SKM-1 treated with dmso at 0.1 percent for 144 hours (cell line): Measurements from ENCODE around the gene ABAT.
"Not testable (repeated sequence)": the region's sequence is repeated elsewhere in the genome, so short reads cannot be mapped to it uniquely, and the experiment has no call there.

Source experiments
- DNase-seq: peaks from one replicate; lab custom pipeline; 2025; ENCODE audit not compliant: unreplicated experiment; lab: John Stamatoyannopoulos, UW

The ABAT gene

DNA sequence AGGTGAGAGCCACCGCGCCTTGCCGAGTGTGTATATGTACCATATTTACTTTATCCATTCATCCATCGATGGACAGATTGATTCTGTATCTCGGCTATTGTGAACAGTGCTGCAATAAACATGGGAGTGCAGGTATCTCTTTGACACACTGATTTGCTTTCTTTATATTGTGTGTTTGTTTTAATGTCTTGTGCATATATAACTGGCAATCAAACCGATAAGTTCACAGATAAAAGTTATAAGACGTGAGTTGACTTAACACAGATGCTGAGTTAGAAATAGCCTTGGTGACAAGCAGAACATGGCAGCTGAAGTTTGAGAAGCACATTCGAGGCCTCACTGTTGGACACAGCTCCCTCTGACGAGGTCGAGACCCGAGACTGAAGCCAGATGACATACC is 99.8 kb downstream of the ABAT start:
- DNase-seq: no peak

DNA sequence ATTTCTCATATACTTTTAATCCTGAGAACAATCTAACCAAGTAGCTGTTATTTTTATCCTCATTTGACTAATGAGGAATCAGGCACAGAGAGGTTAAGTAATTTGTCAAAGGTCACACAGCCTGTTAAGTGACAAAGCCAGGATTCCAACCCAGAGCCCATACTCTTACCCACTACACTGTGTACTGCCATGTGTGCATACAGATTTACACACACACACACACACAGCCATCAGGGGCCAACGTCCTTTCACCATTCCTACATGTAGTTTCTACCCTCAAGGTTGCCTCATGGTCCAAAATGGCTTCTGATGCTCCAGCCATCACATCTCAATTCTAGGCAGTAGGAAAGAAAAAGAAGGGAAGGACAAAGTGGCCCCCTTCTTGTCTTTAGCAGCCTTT is 100.9 kb downstream of the ABAT start:
- DNase-seq: no peak

DNA sequence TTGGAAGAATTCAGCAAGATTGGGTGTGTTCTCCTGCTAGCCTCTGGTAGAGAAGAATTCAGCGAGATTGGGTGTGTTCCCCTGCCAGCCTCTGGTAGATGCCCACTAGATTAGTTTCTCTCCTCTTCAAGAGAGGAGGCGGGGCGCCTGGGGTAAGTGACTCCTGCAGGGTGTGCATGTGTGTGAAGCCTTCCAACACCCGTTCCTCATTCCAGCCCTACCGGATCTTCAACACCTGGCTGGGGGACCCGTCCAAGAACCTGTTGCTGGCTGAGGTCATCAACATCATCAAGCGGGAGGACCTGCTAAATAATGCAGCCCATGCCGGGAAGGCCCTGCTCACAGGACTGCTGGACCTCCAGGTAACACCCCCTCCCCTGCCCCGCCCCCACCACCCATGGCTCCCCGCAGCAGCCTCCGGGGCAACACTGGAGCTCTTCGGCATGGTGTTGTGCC is 101.7 kb downstream of the ABAT start:
- no peak for DNase-seq

DNA sequence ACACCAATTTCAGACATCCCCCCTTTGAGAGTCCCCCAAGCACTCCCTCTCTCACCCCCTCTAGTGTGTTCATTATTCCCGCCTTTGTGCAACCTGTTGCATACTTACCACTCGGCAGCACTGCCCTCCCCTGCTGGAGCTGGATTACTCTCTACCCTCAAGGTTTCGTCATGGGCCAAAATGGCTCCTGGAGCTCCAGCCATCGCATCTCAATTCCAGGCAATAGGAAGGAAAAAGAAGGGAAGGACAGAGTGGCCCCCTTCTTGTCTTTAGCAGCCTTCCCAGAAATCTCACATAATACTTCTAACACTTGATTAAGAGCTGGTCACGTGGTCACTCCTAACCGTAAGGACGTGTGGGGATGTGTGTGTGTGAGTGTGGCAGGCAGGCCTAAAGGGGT is 102.8 kb downstream of the ABAT start:
- DNase-seq: no peak

DNA sequence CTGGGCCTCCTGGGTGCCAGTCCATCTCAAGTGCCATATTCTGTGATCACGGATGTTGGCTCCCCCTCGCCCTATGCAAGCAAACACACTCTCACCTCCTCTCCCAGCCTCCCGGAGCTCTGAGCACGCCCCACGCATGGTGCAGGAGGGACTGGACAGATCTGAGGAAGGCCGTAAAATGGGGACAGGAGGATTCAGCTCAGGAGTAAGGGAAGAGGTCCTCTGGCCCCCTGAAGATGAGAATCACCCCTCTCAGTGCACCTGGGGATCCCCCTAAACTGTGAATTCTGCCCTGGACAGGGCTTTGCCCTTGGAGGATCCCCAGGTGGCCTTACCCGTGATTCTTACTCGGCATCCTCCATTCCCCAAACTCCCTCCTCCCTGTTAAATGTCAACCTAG is 107.4 kb downstream of the ABAT start:
- no peak for DNase-seq

DNA sequence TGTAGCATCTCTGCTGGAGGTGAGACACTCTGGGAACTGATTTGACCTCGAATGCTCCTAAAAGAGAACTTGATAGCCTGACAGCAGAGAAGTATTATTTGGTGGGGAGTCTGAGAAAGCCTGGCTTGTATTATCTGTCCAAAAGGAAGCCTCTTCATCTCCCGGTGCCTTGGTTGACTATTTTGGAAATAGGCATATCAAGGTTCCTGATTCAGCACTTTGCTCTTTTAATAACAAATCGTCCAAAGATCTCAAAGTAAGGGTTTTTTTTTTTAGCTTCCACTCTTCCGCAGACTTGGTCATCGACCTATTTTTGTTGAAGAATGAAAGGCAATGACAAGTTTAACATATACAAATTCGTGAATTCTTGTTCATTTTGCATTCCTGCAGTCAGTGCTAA is 108.3 kb downstream of the ABAT start:
- no peak for DNase-seq

DNA sequence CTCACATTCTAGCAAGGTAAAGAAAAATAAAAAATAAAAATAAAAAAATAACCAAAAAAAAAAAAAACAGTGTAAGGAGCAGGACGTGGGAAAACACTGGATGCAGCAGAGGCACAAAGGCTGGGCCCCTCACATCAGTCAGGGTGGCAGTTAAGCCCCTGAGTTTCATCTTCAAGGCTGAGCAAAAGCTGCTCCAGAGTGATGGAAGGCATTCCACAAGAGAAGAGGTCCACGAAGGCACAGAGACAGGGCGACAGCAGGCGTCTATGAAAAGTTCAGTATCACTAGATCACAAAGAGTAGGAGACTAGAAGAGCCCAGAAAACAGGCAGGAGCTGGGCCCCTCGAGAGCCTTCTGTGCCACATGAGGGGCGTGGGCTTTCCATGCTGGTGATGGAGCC is 111.0 kb downstream of the ABAT start:
- DNase-seq: no peak

DNA sequence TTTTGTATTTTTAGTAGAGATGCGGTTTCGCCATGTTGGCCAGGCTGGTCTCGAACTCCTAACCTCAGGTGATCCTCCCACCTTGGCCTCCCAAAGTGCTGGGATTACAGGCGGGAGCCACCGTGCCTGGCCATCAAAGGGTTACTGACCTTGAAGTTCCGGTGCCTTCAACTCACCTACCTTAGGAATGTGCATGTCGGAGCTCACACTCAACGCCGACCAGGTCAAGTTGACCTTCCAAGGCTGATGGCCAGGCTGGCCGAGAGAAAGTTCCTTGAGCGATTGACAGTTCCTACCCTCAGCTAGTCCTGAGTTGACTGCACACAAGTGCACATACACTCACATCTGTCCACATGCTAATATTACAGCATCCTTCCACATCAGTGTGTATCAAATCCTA is 111.9 kb downstream of the ABAT start:
- not testable (repeated sequence) for DNase-seq

DNA sequence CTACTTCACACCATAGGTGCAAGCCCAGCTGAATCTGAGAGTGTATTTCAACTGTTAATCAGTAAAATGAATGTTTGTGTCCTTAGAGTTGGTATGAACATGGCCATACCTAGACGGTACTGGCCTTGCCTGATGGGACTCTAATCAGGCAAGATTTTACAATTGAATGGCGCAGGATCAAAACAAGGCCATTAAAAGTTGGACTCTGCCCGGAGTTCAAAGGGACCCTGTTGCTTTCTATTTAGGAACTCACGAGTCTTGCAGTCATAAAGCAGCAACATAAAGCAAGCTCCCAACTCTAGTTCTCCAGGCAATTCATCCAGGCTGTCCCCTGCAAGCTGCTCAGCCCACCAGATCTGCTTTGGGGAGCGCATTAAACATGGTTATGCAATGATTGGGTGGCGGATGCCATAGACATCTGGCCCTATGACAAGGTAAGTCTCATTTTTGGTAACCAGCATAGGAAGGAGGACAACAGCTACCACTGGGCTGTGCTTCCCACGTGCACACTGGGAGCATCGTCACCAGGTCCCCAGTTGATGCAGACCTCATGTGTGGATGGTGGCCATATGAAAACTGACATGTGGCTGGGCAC is 114.3 kb downstream of the ABAT start:
- DNase-seq: no peak

DNA sequence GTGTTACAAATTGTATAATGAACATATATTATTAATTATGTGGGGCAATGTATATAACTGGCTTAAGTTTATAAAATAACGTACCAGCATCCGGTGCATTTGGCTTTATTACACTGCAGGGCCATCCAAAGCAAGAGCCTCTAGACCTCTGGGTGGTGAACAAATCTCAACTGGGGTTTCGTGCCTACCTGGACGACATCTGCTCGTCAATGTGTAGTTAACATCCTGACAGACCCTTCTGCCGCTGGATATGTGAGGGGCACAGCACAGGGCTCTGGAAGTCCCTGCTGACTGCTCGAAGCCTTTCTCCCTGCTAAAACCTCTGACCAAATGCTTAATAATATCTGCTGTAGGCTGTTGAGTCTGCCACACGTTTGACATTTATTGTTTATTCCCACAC is 120.7 kb downstream of the ABAT start:
- no peak for DNase-seq

DNA sequence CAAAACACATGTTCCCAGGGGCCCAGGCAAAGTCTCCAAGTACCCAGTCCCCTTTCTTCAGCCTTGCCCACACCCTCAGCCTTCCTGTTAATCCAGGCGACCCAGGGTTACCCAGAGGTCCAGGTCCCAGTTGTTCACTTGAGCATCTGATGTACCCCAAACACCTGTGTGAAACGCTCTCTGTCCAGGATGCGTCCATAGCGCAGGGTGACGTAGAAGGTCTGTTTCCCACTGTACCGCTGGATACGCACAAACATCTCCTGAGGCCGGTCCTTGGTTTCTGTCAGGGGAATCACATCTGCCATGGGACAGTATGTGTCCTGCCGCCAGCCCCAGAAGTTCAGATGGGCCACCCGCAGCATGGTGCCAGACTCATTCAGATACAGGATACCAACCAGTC is 121.4 kb downstream of the ABAT start:
- DNase-seq: no peak

DNA sequence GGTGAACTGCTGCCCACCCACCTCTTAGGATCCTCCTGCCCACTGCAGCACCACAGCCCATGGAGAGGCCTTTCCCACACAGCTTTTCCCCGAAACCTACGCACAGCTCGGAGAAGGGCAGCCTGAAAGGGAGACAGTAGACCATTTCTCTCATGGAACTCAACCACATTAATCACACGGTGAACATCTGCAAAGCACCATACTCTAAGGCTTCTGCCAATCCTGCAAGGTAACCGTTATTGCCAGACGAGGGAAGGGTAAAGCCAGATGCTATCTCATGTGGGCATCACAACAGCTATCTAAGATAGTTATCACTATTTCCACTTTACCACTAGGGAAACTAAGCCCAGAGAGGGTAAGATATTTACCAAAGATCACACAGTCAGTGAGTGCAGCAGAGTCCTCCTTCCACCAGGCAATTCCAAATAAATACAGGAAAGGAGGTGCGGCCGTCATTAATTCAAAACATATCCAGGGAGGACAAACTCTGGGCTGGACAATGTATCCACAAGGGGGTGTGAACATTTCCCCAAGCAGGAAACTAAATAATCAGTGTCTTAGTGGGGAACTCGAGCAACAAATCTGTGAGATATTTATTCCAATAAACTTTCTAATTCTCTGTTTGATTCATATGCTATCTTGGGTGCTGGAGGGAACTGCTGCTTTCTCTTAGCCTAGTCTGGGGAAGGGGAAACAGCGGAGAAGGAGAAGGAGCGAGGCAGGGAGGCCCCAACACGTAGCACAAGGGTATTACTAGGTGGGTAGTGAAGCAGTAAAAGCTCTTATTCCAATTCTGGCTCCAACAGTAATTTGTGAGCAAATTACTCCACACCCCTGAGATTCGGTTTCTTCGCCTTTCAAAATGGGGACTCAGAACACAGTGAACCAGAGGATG is 122.3 kb downstream of the ABAT start:
- DNase-seq: no peak

DNA sequence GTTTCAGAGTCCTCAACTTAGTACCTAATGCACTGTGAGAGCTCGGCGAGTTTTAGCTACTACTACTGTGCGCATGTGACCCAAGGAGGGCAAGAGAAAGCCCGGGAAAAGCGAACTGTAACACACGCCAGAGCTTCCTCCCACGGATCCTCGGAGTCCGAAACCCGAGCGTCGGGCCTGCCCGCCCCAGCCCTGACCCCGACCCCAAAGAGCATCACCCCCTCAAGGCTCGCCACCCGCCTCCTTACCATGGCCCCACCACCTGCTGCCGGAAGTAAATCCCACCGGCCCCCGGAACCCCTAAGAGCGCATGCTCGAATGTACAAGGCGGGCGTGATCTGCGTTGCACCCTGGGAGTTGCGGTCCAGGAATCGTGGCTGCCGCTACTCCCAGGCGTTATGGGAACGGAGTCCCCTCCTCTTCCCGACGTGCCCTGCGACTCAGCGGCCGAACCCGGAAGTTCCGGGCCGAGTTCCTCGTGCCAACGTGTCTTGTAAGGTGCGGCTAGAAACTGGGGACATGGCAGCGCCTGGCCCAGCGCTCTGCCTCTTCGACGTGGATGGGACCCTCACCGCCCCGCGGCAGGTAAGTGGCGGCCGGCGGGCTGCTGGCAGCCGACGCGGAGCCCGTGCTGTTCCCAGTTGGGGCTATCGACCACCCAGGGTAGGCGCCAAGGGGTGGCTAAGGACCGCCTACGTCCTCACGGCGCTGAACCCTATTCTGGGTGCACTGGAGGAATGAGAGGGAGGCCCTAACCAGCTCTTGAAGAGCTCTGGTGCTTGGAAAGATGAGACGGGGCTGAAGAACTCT is 123.2 kb downstream of the ABAT start, which contains the start of the genes PMM2 and TMEM186:
TSS of gene PMM2 (plus strand) at position 476 of the 810 bp plus-strand sequence. CDS start at position 520, 44 bp downstream.
TSS of gene TMEM186 (minus strand) at position 276 of the 810 bp plus-strand sequence. CDS start at position 251, 25 bp downstream.
- peak; percentile 94 for DNase-seq

DNA sequence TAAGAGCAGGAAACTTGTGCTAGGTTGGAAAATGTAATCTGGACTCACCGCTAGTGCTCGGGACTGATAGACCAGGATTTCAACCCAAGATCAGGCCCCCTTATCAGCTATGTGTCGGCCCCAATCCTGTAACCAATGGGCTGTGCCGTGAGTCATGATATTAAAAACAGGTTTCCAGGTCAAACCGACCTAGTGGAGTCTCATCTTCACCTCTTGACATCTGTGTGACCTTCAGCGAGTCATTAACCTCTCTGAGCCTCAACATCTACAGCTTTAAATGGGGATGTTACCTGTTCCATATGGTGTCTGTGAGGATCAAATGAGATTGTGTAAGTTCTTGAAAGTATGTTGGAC is 123.7 kb downstream of the ABAT start:
- DNase-seq: no peak

DNA sequence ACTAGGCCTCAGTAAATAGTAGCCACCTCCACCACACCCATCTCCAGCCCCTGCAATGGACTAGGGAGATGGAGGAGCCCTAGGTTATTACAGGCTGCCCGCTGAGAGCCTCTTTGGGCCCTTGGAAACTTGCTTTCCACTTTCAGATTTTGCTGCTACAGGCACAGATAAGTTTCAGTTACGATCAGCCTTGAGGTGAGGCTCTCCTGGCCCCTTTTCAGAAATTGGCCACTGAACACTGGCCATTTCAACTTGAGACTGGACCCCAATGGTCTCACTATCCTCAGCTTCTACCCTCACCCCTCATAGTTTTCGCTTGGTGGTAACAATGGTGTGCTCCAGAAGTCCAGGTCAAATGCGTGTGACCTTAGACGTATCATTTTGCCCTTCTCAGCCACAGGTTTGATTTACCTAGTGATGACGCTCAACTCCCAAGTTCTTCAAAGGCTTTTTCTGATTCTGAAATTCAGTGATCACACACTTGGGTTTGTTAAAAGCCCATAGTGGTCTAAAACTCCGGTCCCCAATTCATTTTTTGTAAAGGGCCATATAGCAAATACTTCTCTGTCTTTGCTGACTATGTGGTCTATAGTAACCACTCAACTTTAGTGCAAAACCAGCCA is 124.2 kb downstream of the ABAT start:
- no peak for DNase-seq

DNA sequence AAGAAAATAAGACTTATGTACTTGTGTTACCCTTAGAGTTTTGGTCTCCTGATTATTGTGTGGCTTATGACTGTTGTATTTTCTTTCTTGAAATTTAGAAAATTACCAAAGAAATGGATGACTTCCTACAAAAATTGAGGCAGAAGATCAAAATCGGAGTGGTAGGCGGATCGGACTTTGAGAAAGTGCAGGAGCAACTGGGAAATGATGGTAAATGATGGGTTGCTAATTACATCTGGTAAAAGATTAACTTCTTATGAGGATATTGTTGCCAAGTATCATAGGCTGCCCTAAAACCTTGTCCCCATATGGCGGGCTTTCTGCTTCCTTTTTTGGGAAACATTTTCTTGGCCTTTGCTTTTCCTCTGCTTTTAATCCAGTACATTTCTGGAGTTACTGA is 127.3 kb downstream of the ABAT start:
- no peak for DNase-seq

DNA sequence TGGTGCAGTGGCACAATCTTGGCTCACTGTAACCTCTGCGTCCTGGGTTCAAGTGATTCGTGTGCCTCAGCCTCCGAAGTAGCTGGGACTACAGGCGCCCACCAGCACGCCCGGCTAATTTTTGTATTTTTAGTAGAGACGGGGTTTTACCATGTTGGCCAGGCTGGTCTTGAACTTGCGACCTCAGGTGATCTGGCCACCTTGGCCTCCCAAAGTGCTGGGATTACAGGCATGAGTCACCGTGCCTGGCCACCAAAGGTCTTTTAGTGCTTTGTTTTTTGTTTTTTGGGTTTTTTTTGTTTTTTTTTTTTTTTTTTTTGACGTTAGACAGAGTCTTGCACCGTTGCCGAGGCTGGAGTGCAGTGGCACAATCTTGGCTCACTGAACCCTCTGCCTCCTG is 129.3 kb downstream of the ABAT start:
- DNase-seq: not testable (repeated sequence)

DNA sequence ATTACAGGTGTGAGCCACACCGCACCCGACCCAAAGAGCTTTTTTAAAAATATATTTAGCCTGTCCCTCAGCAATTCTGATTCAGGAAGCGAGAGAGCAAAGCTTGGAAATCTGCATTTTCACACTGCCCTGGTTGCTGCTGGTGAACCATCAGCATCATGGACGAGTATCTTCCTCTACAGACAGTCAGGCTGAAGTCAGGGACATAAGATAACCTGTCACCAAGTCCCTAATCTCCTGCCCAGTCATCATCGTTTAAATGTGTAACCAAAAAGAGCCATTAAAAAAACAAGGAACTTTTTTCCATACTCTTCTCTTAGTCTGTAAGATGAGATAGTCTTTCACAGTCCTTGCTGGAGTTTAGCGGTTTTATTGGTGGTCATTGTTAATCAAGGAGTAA is 129.9 kb downstream of the ABAT start:
- no peak for DNase-seq

DNA sequence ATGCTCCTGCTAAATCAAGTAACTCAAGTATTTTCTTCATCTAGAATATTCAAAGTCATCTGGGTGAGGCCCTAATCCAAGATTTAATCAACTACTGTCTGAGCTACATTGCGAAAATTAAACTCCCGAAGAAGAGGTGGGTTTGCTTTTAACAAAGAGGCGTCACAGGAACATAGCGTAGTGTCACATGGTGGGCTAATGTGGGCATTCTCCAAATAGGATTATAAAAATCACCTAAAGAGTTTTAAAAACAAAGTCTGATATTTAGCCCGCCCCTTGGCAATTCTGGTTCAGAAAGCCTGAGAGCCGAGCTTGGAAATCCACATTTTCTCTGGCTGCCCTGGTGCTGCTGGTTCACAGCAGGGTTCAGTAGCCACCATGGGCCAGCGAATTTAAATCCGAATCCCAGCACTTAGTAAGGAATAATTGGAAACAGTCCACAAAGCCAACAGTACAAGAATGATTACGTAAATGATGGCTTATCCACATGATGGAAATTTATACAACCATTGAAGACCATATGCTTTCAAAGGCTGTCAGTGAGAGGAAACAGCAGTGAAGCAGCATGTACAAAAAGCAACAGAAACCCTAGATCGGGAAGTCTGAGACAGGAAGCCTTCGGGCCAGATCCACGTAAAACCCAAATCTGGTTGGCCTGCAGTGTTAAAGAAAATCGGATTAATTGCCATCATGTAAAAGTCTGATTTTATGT is 132.0 kb downstream of the ABAT start:
- DNase-seq: no peak

DNA sequence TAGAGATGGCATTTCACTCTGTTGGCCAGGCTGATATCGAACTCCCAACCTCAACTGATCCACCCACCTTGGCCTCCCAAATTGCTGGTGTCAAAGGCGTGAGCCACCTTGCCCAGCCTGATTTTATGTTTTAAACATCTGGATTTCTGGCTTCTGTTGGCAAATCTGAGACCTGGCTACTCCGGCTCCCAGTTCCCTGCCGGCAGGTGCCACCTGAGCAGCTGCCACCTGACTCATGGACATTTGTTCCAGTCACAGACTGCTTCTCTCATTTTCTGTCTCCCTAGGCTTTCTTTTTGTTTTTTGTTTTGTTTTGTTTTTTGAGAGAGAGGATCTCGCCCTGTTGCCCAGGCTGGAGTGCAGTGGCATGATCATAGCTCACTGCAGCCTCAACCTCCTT is 132.8 kb downstream of the ABAT start:
- no peak for DNase-seq

DNA sequence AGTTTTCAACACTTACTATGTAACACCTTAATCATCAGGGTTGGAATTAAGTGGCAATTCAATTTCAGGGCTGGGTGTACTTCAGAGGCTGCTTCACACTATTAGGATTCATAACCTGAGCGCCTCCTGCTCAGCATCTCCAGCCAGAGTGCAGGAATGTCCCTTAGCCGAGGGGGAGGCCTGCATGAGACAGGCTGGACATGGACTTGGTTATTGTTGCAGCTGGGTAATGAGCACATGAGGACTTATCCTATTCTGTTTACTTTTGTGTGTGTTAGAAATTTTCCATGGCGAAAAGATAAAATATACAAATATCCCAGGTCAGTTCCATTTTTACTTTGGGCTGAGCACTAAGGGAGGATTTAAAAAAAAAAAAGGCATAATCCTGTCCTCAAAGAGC is 133.6 kb downstream of the ABAT start:
- DNase-seq: no peak
